Left ventricle myocardium inferior (tissue), 1 donor: Measurements from ENCODE around the gene ADAM12. TPM values are rescaled to one million over a fixed set of nuclear protein-coding genes. Genes with fewer than 3 reads are reported as not detected.
"Not testable (repeated sequence)": the region's sequence is repeated elsewhere in the genome, so short reads cannot be mapped to it uniquely, and the experiment has no call there.

Experiments
- DNase-seq: peaks from one replicate; pipeline ENCODE4 v3.0.0-alpha.2; 2020
- H3K27ac ChIP-seq: fragments of 200-600 bp; replicated peaks from 2 replicates; pipeline ENCODE4 v1.8.0; 2021
- H3K27me3 ChIP-seq: fragments of 200-600 bp; 2 replicates; pipeline ENCODE4 v1.8.0; 2021; ENCODE audit warnings: low read depth
- H3K36me3 ChIP-seq: fragments of 200-600 bp; 2 replicates; pipeline ENCODE4 v1.8.0; 2021
- H3K4me1 ChIP-seq: fragments of 200-600 bp; 2 replicates; pipeline ENCODE4 v1.8.0; 2021
- H3K4me3 ChIP-seq: fragments of 200-600 bp; 2 replicates; pipeline ENCODE4 v1.8.0; 2021; ENCODE audit warnings: mild to moderate bottlenecking, moderate library complexity
- H3K9me3 ChIP-seq: fragments of 200-600 bp; replicated peaks from 2 replicates; pipeline ENCODE4 v1.8.0; 2021
- intact Hi-C: fragments of 100-400 bp; cut with micrococcal nuclease; formaldehyde crosslinking; loops from one replicate; pipeline ENCODE4 v1.11.0; 2022
- total RNA-seq: library from RNA; stranded (reverse); fragmentation: NEBNext Ultra II Directional; extraction: Animal tissue kit (Norgen Biotek cat#: 25700); gene quantifications from one replicate; pipeline ENCODE4 v1.2.1, GENCODE V29; 2021
- TF ChIP-seq, protein P1 (sequence below): fragments of 200-600 bp; IDR thresholded peaks from 2 replicates; pipeline ENCODE4 v1.8.0; 2021; ENCODE audit warnings: antibody characterized with exemption, mild to moderate bottlenecking, borderline replicate concordance
- donor health status: DM: no; HTN: yes; CAD: no; lungs with severe emphysema.

ADAM12 gene
- total RNA-seq, 1 donor from 2014 or later = 0.27 TPM

DNA sequence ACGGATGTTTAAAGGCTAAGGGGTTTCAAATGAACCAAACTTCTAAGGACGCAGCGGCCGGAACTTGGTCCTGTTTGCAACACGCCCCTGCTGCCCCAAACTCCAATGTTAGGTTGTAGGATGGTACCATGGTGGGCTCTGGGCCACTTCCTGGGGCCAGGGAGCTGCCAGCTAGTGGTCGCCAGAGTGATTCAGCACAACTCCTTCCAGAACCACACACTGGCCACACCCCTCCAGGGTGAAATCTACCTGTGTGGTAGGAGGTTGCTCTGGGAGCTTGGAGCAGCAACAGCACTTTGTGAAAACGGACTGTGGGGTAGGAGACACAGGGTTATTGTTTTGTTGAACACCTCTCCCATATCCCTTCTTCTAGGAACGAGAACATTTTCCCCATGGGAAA, 330.8 kb downstream of the ADAM12 start:
- Histone ChIP-seq H3K4me1 (peaks cover 27% of the 10 kb centered on the region), H3K4me3 (no peak overlapping the region), H3K9me3 (peaks cover 6% of the 10 kb centered on the region), H3K27me3 (peaks cover 18% of the 10 kb centered on the region), H3K36me3 (no peaks in the 10 kb centered on the region), H3K27ac (no peak overlapping the region)
- intact Hi-C loops = no loop called here
- DNase-seq = no peak
- TF ChIP-seq, protein P1, sequence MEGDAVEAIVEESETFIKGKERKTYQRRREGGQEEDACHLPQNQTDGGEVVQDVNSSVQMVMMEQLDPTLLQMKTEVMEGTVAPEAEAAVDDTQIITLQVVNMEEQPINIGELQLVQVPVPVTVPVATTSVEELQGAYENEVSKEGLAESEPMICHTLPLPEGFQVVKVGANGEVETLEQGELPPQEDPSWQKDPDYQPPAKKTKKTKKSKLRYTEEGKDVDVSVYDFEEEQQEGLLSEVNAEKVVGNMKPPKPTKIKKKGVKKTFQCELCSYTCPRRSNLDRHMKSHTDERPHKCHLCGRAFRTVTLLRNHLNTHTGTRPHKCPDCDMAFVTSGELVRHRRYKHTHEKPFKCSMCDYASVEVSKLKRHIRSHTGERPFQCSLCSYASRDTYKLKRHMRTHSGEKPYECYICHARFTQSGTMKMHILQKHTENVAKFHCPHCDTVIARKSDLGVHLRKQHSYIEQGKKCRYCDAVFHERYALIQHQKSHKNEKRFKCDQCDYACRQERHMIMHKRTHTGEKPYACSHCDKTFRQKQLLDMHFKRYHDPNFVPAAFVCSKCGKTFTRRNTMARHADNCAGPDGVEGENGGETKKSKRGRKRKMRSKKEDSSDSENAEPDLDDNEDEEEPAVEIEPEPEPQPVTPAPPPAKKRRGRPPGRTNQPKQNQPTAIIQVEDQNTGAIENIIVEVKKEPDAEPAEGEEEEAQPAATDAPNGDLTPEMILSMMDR = no peak

DNA sequence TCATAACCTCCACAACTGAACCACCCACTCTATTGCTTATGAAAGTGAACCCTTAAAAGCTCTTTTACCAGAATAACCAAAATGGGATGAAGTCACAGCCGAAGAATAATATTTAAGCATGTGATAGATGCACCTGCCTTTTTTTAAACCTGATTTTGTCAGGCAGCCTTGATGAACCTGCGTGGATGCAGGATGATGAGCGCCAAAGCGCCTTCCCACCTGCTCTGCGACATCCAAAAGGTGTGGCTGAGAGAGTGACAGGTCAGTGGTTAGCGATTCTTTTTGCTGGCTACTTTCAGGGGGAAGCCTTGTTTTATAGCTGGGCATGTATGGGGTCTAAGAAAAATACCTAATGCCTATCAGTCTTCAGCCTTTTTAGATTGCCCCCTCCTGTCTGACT, 334.1 kb downstream of the ADAM12 start:
- peaks cover 17% of the 10 kb centered on the region for H3K27me3 ChIP-seq
- TF ChIP-seq, protein P1 = no peak
- peaks cover 15% of the 10 kb centered on the region for H3K4me1 ChIP-seq
- intact Hi-C loops = no loop called here
- no peak for DNase-seq
- no peak overlapping the region for H3K27ac ChIP-seq
- no peak overlapping the region for H3K4me3 ChIP-seq
- no peaks in the 10 kb centered on the region for H3K9me3 ChIP-seq
- no peaks in the 10 kb centered on the region for H3K36me3 ChIP-seq

DNA sequence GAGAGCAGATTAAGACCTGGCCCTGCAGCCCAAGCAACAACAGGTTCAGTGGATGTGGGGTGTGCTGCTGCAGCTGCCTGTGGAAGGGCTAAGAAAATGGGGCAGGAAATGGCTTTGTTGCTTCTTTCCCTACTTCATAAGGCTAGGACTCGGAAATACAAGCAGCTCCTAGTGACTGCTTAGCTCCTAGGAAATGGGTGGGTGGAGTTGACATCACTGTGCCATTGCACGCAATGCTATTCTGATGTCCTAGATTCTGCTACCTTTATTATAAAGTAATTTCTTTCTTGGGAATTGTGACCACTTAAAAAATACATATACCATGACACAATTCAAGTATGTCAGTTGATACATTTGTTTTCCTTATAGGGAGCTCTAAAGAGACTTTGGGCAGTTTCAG, 336.1 kb downstream of the ADAM12 start:
- Histone ChIP-seq H3K4me3 (no peak overlapping the region), H3K27me3 (no peaks in the 10 kb centered on the region), H3K27ac (no peak overlapping the region), H3K9me3 (no peaks in the 10 kb centered on the region), H3K4me1 (peaks cover 19% of the 10 kb centered on the region), H3K36me3 (no peaks in the 10 kb centered on the region)
- DNase-seq = no peak
- TF ChIP-seq, protein P1 = no peak
- intact Hi-C loops = no loop called here

DNA sequence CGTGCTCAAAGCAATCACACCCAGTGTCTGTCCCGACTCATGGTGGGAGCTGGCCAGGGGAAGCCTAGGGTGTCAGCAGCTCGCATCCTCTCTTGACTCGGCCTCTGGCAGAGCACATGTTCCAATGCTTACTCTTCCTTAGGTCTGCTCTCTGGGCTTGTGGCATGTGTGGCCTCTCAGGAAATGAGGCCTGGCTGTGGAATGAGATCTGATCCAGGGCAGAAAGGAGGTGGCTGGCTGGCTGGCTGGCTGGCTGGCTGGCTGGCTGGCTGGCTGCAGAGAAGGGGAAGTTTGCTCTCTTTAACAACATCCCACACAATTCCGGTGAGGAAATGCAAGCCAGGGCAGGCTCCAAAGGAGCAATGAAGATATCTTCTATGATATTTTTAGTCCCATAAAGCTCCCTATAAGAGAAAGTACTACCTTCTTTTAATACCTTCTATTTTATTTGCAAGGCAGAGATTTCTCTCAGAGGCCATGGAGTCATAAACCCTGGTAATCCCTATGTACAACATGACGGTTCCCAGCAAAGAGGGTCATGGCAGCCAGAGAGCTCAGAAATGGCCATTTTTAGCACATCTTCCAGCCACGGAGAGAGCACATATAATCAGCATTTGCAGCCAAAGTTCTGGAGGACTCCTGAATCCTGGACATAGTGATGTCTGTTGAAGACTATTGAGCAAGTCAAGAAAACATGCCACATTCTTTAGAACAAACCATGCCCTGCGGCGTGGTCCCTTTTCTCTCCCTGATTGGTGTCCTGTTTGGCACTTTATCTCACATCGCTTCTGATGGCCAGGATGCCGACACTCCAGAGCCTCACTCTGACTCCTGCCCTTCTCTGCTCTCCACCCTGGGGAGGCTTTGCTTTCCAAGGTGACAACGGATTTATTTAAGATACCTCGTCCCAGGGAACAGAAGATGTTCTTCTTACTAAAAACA, 338.2 kb downstream of the ADAM12 start:
- peak; percentile 50 for DNase-seq
- intact Hi-C loops = no loop called here
- Histone ChIP-seq H3K9me3 (no peaks in the 10 kb centered on the region), H3K4me3 (no peak overlapping the region), H3K27me3 (no peaks in the 10 kb centered on the region), H3K27ac (peak overlapping the region; percentile 44), H3K36me3 (no peaks in the 10 kb centered on the region), H3K4me1 (peaks cover 19% of the 10 kb centered on the region)
- TF ChIP-seq, protein P1 = no peak

DNA sequence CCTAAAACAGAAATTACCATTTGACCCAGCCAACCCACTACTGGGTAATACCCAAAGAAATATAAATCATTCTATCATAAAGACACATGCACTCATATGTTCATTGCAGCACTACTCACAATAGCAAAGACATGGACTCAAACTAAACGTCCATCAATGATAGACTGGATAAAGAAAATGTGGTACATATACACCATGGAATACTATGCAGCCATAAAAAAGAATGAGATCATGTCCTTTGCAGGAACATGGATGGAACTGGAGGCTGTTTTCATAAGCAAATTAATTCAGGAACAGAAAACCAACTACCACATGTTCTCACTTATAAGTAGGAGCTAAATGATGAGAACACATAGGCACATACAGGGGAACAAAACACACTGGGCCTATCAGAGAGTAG, 340.5 kb downstream of the ADAM12 start:
- H3K27ac ChIP-seq, H3K4me3 ChIP-seq, intact Hi-C loops, H3K36me3 ChIP-seq, H3K9me3 ChIP-seq, DNase-seq, H3K27me3 ChIP-seq: not testable (repeated sequence)
- H3K4me1 ChIP-seq = peaks cover 30% of the 10 kb centered on the region

DNA sequence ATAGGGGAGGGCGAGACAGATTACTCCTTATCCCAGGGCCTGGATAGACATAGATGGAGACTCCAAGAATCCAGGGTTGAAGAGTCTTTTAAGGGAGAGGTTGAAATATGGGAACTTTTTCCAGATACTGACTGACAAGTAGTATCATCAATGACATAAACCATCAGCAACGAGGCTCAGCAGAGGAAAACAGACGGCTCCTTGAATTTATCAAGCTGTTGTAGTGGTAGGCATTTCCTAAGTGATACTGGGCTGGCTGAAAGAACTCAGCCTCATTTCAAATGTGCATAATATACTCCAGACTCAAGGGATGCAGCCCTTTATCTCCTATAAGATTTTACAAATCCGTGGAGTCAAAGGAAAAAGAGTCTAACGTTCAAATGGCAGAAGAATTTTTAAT, 341.4 kb downstream of the ADAM12 start:
- H3K4me3 ChIP-seq = no peak overlapping the region
- TF ChIP-seq, protein P1 = no peak
- H3K27ac ChIP-seq = no peak overlapping the region
- no peaks in the 10 kb centered on the region for H3K36me3 ChIP-seq
- intact Hi-C loops = no loop called here
- H3K4me1 ChIP-seq = peaks cover 39% of the 10 kb centered on the region
- no peaks in the 10 kb centered on the region for H3K9me3 ChIP-seq
- no peaks in the 10 kb centered on the region for H3K27me3 ChIP-seq
- no peak for DNase-seq
